Smooth muscle cell of the brain vasculature (primary cell): ENCODE measurements around the gene WTIP.
A peak's percentile ranks its signal among the peaks of the same experiment; 100 is the strongest.
"Not testable (repeated sequence)": the region's sequence is repeated elsewhere in the genome, so short reads cannot be mapped to it uniquely, and the experiment has no call there.

Experiments
- DNase-seq: peaks from one replicate; pipeline ENCODE4 v3.0.0-alpha.2; 2012; ENCODE audit warnings: low read depth, low spot score

WTIP gene

DNA sequence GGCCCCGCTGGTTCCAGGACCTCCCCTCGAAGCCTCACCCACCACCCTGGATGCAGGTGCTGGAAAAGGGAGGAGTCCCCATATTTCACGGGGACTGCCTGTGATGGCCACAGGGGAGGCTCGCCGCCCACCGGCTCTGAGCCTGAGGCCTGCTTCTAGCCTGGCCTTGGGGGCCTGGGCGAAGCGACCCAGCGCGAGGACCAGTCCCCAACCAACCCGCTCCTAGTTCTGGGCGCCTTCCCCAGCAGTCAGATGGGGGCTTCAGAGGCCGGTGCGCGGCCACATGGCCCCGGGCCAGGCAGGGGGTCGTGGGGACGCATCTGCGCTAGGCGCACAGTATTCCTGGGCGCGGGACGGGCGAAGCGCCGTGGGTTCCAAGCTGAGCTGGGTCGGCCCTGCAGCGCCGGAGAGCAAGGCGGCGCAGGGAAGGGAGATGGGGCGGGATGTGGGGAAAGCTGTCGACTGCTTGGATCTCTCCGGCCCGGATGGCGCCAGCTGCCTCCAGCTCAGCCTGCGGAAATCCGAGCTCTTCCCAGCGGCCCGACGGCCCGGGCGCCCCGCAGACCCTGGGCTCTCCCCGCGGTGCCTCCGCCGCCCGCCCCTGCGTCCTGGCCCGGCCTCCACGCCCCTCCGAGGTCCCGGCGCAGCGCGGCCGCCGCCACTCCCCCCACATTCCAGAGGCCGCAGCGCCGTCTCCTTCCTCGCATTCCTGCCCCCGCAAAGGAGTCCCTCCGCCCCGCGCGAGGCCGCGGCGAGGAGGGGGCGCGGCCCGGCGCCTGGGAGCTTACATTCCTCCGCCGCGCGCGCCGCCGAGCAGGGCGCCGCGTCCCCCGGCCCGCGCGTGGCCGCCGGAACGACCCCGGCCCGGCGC lies at the start of gene WTIP:
Gene WTIP (plus strand): TSS at position 788 of the 871 bp plus-strand sequence. CDS start 217 bp downstream, outside the sequence.
- peak; percentile 56 for DNase-seq

DNA sequence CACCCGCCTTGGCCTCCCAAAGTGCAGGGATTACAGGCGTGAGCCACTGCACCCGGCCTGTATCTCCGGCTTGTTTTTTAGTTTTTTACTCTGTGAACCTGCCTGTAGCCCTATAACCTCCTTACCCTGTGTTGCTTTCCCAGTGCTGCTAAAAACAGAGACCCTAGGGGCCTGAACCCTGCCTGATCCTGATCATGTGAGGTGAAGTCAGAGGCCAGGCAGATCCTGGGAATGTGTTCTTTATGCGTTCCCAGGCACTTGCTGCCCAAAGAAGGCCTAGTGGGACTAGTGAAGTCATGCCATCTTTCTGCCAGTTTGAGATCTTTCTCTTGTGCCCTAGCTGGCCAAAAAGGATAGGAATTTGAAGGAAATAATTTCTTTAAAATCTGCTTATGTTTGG lies 48.8 kb upstream of the WTIP start:
- peak; percentile 2 for DNase-seq

DNA sequence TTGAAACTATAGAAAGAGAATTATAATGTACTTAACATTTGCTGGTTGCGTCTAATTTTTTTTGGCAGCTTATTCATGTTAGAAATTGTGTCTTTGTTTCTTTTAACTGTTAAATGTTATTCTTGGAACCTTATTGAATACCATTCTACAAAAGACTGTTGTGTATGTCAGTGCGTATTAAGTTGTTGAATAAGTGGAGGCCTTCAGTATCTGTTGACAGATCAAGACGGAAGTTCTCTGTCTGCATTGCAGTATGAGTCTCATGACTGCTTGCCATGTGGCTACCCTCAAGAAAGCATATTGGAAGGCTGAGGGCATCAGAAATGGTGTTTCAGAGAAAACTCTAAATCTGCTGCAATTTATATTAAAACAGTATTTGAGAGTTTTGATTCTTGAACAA lies 44.8 kb upstream of the WTIP start:
- no peak for DNase-seq

DNA sequence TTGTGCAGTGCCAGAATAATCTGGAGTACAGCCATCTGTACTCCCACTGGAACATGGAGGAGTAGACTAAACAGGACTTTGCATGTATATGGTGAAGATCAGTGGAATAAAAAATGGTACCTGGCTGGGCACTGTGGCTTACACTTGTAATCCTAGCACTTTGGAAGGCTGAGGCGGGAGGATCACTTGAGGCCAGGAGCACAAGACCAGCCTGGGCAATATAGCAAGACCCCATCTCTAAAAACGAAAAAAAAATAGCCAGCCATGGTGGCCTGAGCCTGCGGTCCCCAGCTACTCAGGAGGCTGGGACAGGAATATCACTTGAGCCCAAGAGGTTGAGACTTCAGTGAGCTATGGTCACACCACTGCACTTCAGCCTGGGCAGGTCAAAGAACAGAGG lies 33.4 kb upstream of the WTIP start:
- DNase-seq: no peak

DNA sequence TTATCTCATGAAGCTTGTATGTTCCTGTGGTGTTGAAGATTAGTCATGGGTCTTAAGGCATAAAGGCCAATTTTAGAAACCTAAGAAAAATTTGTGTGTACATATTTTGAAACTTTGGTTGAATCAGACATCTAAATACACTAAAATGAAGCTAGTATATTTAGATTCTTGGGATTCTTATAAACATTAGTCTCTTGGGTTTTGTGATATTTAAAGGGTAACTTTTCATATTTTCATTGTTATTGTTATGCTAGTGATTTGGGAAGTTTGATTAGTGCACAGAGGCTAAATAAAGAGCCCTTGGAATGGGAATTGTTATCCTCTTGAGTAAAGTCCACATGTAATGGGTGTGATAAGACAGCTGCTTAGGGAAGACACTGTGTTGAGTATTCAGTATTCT lies 28.8 kb upstream of the WTIP start:
- no peak for DNase-seq

DNA sequence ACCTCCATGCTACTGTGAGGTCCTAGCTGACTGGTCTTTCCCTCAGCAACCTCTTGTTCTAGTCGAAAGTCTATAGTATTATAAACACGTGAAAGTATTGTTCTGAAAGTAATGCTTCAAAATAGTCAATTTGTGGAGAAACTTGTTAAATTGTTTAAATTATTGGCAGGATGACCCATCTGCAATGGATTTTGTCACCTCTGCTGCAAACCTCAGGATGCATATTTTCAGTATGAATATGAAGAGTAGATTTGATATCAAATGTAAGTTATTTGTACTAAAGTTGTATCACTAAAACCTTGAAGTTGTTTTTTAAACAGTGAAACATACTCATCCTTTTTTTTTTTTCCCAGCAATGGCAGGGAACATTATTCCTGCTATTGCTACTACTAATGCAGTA lies 27.5 kb upstream of the WTIP start:
- no peak for DNase-seq

DNA sequence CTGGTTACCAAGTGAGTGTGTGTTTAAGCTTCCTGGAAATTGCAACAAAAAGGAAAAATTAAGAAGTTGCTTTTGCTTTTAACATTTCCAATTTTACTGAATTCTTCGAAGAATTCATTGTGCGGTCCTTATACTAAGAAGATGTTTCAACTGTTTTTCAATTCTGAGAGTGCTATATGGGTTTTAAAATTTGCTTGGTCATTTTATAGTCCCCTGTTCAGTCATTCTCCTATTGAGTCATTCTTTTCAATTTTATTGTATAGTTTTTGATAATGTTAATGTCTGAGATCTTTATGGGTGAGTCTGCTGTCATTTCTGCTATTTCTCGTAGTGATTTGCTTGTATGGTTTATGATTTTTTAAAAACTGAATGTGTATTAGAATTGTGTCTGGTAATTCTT lies 26.9 kb upstream of the WTIP start:
- DNase-seq: no peak

DNA sequence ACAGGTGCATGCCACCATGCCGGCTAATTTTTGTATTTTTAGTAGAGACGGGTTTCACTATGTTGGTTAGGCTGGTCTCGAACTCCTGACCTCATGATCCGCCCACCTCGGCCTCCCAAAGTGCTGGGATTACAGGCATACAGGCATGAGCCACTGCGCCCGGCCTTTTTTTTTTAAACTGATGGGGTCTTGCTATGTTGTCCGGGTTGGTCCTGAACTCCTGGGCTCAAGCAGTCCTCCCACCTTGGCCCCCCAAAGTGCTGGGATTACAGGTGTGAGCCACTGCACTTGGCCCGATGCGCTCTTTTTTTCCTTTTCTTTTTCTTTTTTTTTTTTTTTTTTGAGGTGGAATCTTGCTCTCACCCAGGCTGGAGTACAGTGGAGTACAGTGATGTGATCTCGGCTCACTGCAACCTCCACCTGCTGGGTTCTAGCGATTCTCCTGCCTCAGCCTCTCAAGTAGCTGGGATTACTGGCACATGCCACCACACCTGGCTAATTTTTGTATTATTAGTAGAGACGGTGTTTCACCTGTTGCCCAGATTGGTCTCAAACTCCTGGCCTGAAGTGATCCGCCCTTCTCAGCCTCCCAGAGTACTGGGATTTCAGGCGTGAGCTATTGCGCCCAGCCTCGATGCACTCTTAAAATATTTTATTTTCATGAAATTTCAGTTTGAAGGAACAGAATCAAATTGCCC lies 25.6 kb upstream of the WTIP start:
- DNase-seq: not testable (repeated sequence)

DNA sequence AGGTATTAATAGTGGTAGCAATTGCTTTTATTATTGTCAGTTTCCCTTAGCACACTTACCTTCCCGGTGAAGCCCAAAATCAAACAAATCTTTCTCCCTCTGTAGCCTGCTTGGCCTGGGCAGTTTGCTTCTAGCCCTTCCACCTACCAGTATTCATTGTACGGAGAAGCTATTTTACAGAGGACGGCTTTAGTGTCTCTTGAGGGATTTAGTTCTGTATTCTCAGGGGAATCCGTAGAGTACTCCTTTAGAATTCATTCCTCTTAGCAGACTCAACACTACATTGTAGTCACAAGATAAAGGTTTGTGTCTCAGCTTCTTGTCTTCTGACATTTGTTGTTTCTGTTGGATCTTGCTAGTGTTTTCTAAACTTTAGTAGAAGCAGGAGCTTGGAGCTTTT lies 24.1 kb upstream of the WTIP start:
- DNase-seq: no peak

DNA sequence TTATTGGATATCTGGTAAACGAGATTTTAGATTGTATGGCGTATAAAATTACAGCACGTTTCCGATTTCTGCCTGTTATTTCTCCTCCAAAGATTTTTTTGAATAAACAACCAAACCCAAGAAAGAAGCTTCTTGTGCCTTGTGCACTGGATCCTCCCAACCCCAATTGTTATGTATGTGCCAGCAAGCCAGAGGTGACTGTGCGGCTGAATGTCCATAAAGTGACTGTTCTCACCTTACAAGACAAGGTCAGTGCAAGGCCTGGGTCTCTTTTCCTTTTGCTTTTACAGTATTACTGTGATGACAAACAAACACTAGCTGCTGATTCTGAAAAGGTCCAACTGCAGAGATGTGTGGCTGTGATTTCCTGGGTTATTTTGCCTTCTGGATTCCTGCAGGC lies 22.9 kb upstream of the WTIP start:
- no peak for DNase-seq

DNA sequence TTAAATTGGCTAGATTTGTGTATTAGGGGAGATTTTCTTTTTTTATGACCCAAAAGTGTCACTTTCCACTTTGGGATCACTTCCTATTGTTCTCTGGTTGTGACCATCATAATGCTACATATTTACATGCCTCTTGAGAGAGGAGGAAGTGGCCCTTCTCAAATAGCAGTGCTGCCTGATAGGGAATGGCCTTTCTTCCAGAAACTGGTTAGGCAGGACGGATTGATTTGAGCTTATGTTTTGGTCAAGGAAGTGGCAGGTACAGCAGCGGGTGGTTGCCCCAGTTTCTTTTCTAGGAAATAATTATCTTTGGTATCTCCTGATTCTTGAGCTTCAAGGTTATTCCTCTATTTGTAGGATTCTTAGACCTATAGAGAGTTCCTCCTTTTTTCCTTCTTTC lies 21.9 kb upstream of the WTIP start:
- no peak for DNase-seq

DNA sequence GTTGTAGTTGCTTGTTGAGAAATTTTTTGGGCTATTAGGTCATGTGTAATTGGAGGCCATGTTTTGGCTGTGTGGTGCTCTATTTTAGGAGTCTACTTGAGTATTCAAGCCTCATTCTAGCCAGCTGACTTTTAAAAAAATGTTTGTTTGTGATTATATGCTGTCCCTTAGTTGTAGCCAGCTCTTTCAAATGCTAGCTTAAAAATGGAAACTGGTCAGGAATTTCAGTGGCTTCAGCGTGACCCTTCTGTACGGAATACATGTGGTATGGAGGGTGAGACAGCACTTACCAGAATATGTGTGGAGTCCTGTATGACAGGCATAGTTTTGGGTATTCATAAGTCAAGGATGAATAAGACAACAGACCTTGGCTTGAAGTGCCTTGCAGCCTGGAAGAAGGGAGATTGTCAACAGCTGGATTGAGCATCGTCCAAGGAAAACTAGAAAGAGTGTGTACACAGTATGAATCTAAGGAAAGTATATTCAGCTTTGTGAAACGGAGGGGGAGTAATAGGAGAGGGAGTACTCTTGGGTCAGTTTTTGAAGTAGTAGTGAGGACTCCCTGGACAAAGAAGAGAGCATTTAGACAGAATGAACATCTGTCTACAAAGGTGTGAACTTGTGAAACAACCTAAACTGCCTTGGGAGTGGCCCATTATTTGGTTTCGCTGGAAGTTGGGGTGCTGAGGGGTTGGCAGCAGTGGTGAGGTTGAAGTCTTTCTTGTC lies 20.0 kb upstream of the WTIP start:
- no peak for DNase-seq

DNA sequence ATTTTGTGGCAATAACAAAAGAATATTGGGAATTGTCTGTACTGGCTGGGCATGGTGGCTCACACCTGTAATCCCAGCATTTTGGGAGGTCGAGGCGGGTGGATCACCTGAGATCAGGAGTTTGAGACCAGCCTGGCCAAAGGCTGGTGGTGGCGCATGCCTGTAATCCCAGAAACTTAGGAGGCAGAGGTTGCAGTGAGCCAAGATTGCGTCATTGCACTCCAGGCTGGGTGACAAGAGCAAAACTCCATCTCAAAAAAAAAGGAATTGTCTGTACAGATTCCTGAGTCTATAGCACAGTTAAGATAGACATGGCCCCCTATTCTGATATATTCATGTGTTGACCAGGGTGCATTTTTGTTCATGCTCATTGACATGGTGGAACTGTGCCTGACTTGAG lies 16.8 kb upstream of the WTIP start:
- DNase-seq: not testable (repeated sequence)

DNA sequence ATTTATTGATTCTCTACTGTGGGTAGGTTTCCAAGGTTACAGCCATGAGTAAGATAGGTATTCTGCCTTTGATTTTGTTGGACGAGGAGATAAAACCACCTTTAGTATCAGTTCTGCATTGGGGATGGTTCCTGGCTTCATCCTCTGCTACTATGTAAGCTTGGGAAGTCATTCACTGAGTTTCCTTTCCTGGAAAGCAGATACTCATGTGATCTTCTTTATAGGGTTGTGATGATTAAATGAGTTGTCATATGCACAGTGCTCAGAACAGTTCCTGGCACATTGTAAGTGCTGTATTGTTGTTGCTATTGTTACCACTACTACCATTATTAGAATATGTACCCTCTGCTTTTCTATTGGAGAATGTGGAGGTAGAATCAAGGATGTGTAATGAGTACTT lies 13.1 kb upstream of the WTIP start:
- DNase-seq: no peak

DNA sequence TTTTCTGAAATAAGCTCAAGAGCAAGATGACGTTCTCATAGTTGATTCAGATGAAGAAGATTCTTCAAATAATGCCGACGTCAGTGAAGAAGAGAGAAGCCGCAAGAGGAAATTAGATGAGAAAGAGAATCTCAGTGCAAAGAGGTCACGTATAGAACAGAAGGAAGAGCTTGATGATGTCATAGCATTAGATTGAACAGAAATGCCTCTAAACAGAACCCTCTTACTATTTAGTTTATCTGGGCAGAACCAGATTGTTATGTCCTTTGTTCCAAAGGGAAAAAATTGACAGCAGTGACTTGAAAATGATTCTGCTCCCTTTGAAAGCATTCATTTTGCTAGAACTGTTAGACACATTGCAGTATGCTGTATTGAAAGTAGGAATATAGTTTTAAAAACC lies 12.5 kb upstream of the WTIP start:
- not testable (repeated sequence) for DNase-seq

DNA sequence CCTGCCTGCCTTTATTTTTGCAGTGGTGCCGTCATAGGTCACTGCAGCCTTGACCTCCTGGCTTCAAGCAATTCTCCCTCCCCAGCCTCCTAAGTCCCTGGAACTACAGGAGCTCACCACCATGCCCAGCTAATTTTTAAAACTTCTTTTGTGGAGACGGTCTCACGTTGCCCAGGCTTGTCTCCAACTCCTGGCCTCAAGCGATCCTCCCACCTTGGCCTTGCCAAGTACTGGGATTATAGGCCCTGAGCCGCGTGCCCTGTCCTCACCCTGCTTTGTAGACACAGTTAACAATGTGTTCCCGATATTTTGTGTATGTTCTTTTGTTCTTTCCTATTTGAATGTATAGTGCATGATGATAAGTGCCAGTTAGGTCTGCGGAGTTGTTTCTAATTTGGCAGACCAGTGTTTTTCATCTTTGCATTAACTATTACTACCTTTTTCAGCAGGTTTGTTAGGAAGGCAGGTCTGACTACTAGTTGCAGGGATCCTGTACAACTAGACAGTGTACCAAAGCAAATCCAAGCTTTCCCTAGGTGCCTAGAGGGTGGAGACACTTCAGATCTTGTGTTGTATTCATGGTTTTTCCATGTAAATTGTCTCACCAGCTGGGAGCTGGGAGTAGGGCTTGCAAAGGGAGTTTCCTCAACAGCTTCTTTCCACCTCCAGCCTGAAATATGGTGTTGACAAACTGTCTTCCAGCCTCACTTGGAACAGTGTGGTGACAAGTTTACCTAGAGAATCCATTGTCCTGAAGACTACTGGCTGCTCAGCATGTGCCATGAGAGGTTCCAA lies 9.5 kb upstream of the WTIP start:
- no peak for DNase-seq

DNA sequence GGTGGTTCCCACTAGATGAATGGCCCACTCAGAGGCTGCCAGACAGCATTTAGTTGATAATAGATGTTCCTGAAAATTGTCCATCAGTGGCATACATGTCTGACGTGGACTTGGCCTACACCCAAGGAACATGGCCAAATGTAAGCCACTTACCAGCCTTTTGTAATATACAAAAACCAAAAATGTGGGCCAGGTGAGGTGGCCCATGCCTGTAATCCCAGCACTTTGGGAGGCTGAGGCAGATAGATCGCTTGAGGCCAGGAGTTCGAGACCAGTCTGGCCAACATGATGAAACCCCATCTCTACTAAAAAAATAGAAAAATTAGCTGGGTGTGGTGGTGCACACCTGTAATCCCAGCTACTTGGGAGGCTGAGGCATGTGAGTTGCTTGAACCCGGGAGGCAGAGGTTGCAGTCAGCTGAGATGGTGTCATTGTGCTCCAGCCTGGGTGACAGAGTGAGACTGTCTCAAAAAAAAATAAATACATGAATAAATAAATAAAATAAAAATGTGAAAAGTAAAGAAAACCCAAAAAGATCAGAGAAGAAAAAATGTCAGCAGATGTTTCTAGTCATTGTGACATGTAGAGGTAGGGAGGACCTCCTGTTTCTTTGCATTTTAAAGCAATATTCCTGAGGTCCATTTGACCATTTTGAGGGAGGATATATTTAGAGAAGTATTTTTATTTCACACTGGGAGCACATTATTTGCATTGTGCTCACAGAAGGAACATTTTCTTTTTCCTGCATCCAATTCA lies 7.1 kb upstream of the WTIP start:
- no peak for DNase-seq

DNA sequence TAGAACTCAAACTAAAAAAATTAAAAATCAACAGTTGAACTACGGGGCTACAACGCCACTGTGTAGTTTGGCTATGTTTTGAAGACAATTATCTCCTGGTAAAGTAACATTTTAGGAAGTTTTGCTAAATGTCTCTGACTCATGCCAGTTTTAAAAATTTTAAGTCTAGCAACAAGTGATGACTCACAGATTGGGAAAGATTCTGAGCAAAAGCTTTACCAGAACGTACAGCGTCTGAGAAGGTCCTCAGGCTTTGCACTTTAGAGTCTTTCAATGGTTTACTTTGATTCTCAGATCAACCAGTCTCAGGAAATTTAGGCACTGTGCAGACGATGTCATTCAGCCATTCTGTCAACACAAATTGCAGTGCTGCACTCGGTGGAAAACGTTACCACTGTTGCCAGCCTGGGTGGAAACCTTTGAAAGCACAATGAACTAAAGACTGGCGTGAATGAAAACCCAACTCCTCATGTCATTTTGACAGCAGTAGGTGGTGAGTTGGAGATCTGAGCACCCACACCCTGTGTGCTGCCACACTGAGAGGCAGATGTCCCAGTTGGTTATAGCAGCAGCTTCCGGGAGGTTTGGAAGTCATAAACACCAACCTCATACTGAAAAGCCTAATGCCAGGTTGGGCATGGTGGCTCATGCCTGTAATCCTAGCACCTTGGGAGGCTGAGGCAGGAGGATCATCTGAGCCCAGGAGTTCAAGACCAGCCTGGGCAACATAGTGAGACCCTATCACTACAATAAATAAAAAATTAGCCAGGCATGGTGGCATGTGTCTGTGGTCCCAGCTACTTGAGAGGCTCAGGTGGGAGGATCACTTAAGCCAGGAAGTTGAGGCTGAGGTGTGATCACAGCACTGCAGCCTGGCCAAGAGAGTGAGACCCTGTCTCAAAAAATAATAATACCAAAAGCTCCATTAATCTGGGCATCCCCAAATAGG lies 6.3 kb upstream of the WTIP start:
- no peak for DNase-seq

DNA sequence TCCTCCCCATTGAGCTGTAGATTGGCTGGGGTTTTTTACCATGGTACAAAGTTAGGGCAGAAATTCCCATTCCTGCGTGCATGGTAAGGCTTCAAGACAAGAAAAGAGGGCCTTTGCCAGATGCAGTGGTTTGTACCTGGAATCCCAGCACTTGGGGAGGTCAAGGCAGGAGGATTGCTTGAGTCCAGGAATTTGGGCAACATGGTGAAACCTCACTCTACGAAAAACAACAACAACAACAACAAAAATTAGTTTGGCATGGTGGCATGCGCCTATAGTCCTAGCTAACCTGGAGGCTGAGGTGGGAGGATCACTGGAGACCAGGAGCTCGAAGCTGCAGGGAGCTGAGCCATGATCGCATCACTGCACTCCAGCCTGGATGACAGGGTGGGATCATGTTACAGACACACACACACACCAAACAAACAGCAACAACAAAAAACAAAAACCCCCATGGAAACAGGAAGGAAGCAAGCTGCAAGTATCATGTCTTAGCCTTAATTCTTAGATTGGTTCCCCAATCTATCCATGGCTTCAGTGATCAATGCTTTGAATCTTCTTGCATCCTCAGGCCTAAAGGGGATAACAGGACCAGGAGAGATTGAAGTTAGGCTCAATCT lies 5.5 kb upstream of the WTIP start:
- DNase-seq: no peak
